Uterus (tissue), 2 donors: ENCODE measurements around the gene TXLNA.

ENCODE experiments used
- CTCF ChIP-seq, 4 experiments: fragments of 200-600 bp in 2 of 4; fragments of 450-650 bp in 2 of 4; sonication (generic) in 2 of 4; IDR thresholded peaks; one replicate each; pipeline ENCODE4 v1.5.1; 2016 to 2019; ENCODE audit warnings: antibody characterized with exemption in 4 of 4, mild to moderate bottlenecking in 2 of 4, moderate library complexity in 1 of 4
- POLR2A ChIP-seq, 2 donors: fragments of 450-650 bp; IDR thresholded peaks; one replicate each; pipeline ENCODE4 v1.6.1; 2016; ENCODE audit warnings: antibody characterized with exemption in 2 of 2, mild to moderate bottlenecking in 1 of 2, moderate library complexity in 1 of 2

- no peak for TF ChIP-seq POLR2A (IDR thresholded peaks at IDR 0.05)
- TF ChIP-seq CTCF (IDR thresholded peaks at IDR 0.05): no peak
Observed at GRCh38 chr1:32150847-32151246, 28.6 kb upstream of the TXLNA start.
